DOHH2 (cell line): Measurements from ENCODE around the gene WWOX.

Experiments used
- H3F3A ChIP-seq: fragments of 200-600 bp; sonication (generic), shearing (Covaris generic); 2 replicates; pipeline ENCODE4 v1.6.0; 2016; ENCODE audit warnings: antibody characterized with exemption, mild to moderate bottlenecking; ENCODE audit not compliant: control insufficient read depth, insufficient read depth
- H3K27ac ChIP-seq: fragments of 200-600 bp; sonication (generic); 2 replicates; pipeline ENCODE4 v1.5.1; 2014; ENCODE audit warnings: low read depth, mild to moderate bottlenecking, low read length, moderate library complexity
- H3K27me3 ChIP-seq: fragments of 200-600 bp; sonication (generic); 2 replicates; pipeline ENCODE4 v1.6.1; 2014; ENCODE audit warnings: mild to moderate bottlenecking, low read length, mixed read lengths; ENCODE audit not compliant: control insufficient read depth
- H3K36me3 ChIP-seq: fragments of 200-600 bp; sonication (generic); 2 replicates; pipeline ENCODE4 v1.6.1; 2014; ENCODE audit warnings: mild to moderate bottlenecking, low read length, moderate library complexity, mixed read lengths; ENCODE audit not compliant: control insufficient read depth
- H3K4me1 ChIP-seq: fragments of 200-600 bp; sonication (generic); 2 replicates; pipeline ENCODE4 v1.6.1; 2014; ENCODE audit warnings: mild to moderate bottlenecking, low read length, mixed read lengths; ENCODE audit not compliant: control insufficient read depth
- H3K4me2 ChIP-seq: fragments of 200-600 bp; sonication (generic); 2 replicates; pipeline ENCODE4 v1.6.0; 2014; ENCODE audit warnings: mild to moderate bottlenecking, low read length, moderate library complexity
- H3K4me3 ChIP-seq: fragments of 200-600 bp; sonication (generic); 2 replicates; pipeline ENCODE4 v1.5.1; 2014; ENCODE audit warnings: mild to moderate bottlenecking, low read length, mixed read lengths
- H3K79me2 ChIP-seq: fragments of 200-600 bp; sonication (generic); 2 replicates; pipeline ENCODE4 v1.6.1; 2014; ENCODE audit warnings: mild to moderate bottlenecking, low read length, mixed read lengths; ENCODE audit not compliant: control insufficient read depth
- H3K9me2 ChIP-seq: fragments of 200-600 bp; sonication (generic); replicated peaks from 2 replicates; pipeline ENCODE4 v1.6.1; 2014; ENCODE audit warnings: mild to moderate bottlenecking, low read length, mixed read lengths; ENCODE audit not compliant: control insufficient read depth
- H3K9me3 ChIP-seq: fragments of 200-600 bp; sonication (generic); 2 replicates; pipeline ENCODE4 v1.6.1; 2014; ENCODE audit warnings: antibody characterized with exemption, low read length, mixed read lengths; ENCODE audit not compliant: control insufficient read depth, insufficient read depth
- H4K20me1 ChIP-seq: fragments of 200-600 bp; sonication (generic); 2 replicates; pipeline ENCODE4 v1.6.0; 2014; ENCODE audit warnings: low read depth, mild to moderate bottlenecking, antibody characterized with exemption, low read length, moderate library complexity; ENCODE audit not compliant: control insufficient read depth, insufficient read depth
- CTCF ChIP-seq: fragments of 200-600 bp; sonication (generic); IDR thresholded peaks from one replicate; pipeline ENCODE4 v1.5.1; 2014; ENCODE audit warnings: antibody characterized with exemption, mild to moderate bottlenecking, low read depth, low read length; ENCODE audit not compliant: poor library complexity, severe bottlenecking
- EZH2phosphoT487 ChIP-seq: fragments of 200-600 bp; sonication (generic); IDR thresholded peaks from 2 replicates; pipeline ENCODE4 v1.6.1; 2017; ENCODE audit warnings: borderline replicate concordance, mild to moderate bottlenecking, antibody characterized with exemption, low read length, moderate library complexity, mixed read lengths

WWOX gene

GRCh38 chr16:79155904-79156303 is 1056.5 kb downstream of the WWOX start:
- H3K4me1 ChIP-seq = no peaks in the 10 kb centered on the region
- H4K20me1 ChIP-seq = no peaks in the 10 kb centered on the region
- no peaks in the 10 kb centered on the region for H3K27me3 ChIP-seq
- H3K4me2 ChIP-seq = no peak overlapping the region
- H3K9me2 ChIP-seq = no peaks in the 10 kb centered on the region
- no peaks in the 10 kb centered on the region for H3K9me3 ChIP-seq
- no peaks in the 10 kb centered on the region for H3K79me2 ChIP-seq
- no peaks in the 10 kb centered on the region for H3K36me3 ChIP-seq
- TF ChIP-seq CTCF = no peak
- TF ChIP-seq EZH2phosphoT487 = no peak
- H3K27ac ChIP-seq = no peak overlapping the region
- H3F3A ChIP-seq = no peaks in the 10 kb centered on the region
- no peak overlapping the region for H3K4me3 ChIP-seq

GRCh38 chr16:79156761-79157160 is 1057.3 kb downstream of the WWOX start:
- Histone ChIP-seq H3K27ac (no peak overlapping the region), H3K4me3 (no peak overlapping the region), H3K27me3 (no peaks in the 10 kb centered on the region), H3K4me2 (no peak overlapping the region), H3K79me2 (no peaks in the 10 kb centered on the region), H3K4me1 (no peaks in the 10 kb centered on the region), H3K36me3 (no peaks in the 10 kb centered on the region), H3K9me2 (no peaks in the 10 kb centered on the region), H3K9me3 (no peaks in the 10 kb centered on the region), H4K20me1 (no peaks in the 10 kb centered on the region), H3F3A (no peaks in the 10 kb centered on the region)
- TF ChIP-seq EZH2phosphoT487 = no peak

- Histone ChIP-seq H3K9me3 (no peaks in the 10 kb centered on the region), H4K20me1 (no peaks in the 10 kb centered on the region), H3K27me3 (no peaks in the 10 kb centered on the region), H3K4me1 (no peaks in the 10 kb centered on the region), H3K36me3 (no peaks in the 10 kb centered on the region), H3K27ac (no peak overlapping the region), H3K79me2 (no peaks in the 10 kb centered on the region), H3K4me2 (no peak overlapping the region), H3K9me2 (no peaks in the 10 kb centered on the region), H3K4me3 (no peak overlapping the region), H3F3A (no peaks in the 10 kb centered on the region)
- TF ChIP-seq EZH2phosphoT487 (no peak), CTCF (no peak)
Observed at GRCh38 chr16:79158337-79158736, 1058.9 kb downstream of the WWOX start.

- H3K79me2 ChIP-seq = no peaks in the 10 kb centered on the region
- H3K36me3 ChIP-seq = no peaks in the 10 kb centered on the region
Observed at GRCh38 chr16:79159261-79160049, 1060.0 kb downstream of the WWOX start.

More at GRCh38 chr16:79159261-79160049, 1060.0 kb downstream of the WWOX start:
- no peak overlapping the region for H3K27ac ChIP-seq
- TF ChIP-seq CTCF (no peak), EZH2phosphoT487 (no peak)
- no peak overlapping the region for H3K4me3 ChIP-seq
- no peaks in the 10 kb centered on the region for H3K9me2 ChIP-seq
- no peaks in the 10 kb centered on the region for H3F3A ChIP-seq
- H3K4me1 ChIP-seq = no peaks in the 10 kb centered on the region
- H3K9me3 ChIP-seq = no peaks in the 10 kb centered on the region
- no peak overlapping the region for H3K4me2 ChIP-seq
- H4K20me1 ChIP-seq = no peaks in the 10 kb centered on the region
- no peaks in the 10 kb centered on the region for H3K27me3 ChIP-seq
